GM12801 (cell line): Measurements from ENCODE around the gene PDE4D.

Source experiments
- CTCF ChIP-seq: IDR thresholded peaks from one replicate; pipeline ENCODE4 v1.5.1; 2011; ENCODE audit warnings: control low read depth; ENCODE audit not compliant: insufficient read length; ENCODE audit errors: extremely low read depth

PDE4D gene

DNA sequence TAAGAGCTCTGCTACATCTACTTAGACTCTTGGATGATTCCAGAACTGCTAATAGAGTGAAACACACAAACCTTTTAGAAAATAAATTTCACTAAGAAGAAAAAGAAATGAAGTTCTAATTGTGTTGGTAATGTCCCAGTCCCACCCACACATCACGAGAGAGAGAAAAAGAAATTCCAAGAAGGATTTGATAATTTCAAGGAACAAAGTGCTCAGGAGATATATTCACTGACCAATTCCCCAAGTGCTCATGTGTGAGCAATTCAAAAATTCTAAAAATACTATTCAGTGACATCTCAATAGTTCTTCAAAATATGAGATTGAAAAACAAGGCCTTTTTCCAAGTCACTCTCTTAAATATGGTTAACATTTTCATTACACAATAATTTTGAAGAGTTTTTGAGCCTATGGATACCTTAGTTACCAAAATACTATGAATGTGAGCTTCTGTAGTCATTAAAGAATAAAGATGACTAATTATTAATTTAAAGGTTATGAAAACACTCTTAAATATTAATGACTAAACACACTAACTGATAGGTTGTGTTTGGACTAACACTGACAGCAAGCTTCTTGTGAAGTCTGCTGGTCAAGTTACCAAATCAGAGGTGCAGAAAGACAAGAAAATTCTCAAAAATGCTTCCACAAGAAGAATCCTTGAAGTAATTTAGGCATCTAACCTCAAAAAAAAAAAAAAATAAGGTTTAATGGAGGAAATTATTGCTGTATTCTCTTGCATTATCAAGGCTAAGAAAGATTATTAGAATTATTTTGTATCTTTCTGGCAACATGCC is 245.3 kb downstream of the PDE4D start:
- no peak for TF ChIP-seq CTCF

GRCh38 chr5:59645380-59645779 is 248.1 kb downstream of the PDE4D start:
- TF ChIP-seq CTCF, result no peak

DNA sequence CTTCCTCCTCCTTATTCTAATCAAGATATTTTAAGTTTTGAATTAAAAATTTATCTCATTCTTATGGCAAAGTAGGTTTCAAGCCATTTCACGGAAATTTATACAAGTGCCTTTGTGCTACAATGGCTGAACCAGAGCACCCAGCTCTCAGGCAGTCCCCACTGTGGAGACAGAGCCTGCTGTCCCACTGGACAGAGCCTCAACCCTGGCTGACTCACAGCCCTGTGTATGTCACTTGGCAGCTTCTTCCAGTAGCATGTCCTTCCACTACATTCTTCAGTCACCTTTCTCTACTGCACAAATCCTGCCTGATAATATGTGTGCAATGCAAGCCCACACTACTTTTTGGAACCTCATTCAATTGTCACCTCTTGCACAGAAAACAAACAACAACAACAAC is 253.1 kb downstream of the PDE4D start:
- TF ChIP-seq CTCF, result no peak

DNA sequence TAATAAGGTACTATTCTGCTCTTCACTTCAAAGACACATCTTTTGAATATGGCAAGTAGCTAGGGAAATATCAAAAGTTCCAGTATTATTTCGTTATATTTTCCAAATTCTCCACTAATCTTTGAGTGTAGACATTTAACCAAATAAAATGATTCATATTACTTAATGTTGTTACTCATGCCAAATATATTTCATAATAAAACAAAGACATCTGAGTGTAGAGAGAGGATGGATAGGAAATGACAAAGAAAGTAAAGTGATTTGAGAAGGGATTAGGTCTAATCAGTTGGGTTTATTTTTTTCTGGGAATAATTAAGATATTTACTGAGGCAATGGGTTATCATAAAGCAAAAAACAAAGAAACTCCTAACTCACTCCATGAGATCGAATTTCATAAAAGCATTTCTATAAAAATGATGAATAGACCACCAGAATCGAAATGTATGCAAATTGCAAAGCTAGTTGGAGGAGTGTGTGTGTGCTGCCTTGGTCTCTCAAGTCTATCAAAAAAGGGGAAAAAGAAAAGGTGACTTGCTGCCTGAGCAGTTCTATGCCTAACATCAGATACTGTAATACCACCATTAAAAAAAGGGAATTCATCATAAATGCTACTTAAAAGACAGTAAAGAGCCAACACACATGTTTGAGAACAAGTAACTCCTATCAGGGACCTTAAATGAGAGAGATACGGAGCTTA is 255.5 kb downstream of the PDE4D start:
- TF ChIP-seq CTCF, result no peak

- no peak for TF ChIP-seq CTCF
These were observed 264.0 kb downstream of the PDE4D start for GRCh38 chr5:59629561-59629960.

- no peak for TF ChIP-seq CTCF
These were observed 265.3 kb downstream of the PDE4D start for GRCh38 chr5:59628062-59628828.

GRCh38 chr5:59624898-59625297 is 268.6 kb downstream of the PDE4D start:
- TF ChIP-seq CTCF, result no peak
